Measurements from ENCODE around the gene BEX1.
"Not testable (repeated sequence)": the region's sequence is repeated elsewhere in the genome, so short reads cannot be mapped to it uniquely, and the experiment has no call there.

BEX1 gene

GRCh38 chrX:103063918-103064434, at the start of gene BEX1:
TSS of gene BEX1 (minus strand) at chrX:103064171. CDS start at chrX:103063274, 897 bp downstream.
- no peak for DNase-seq

DNA sequence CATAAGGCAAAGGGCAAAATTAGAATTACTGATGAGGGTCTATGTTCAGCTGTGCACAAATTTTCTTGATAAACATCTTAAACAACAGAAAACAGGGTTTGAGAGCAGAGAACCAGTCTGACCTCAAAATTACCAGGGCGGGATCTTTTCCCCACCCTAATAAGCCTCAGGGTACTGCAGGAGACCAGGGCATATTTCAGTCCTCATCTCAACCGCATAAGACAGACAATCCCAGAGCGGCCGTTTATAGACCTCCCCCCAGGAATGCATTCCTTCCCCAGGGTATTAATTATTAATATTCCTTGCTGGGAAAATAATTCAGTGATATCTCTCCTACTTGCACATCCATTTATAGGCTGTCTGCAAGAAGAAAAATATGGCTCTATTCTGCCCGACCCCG, 45.5 kb upstream of the BEX1 start:
- not testable (repeated sequence) for DNase-seq

GRCh38 chrX:103107836-103108235, 43.9 kb upstream of the BEX1 start:
- no peak for DNase-seq

DNA sequence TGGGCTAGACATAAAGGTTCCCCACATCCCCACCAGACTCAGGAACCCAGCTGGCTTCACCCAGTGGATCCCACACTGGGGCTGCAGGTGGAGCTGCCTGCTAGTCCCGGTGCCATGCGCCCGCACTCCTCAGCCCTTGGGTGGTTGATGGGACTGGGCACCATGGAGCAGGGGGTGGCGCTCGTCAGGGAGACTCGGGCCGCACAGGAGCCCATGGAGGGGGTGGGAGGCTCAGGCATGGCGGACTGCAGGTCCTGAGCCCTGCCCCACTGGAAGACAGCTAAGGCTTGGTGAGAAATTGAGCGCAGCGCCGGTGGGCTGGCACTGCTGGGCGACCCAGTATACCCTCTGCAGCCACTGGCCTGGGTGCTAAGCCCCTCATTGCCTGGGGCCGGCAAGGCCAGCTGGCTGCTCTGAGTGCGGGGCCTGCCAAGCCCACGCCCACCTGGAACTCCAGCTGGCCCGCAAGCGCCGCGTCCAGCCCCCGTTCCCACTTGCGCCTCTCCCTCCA, 43.3 kb upstream of the BEX1 start:
- not testable (repeated sequence) for DNase-seq

DNA sequence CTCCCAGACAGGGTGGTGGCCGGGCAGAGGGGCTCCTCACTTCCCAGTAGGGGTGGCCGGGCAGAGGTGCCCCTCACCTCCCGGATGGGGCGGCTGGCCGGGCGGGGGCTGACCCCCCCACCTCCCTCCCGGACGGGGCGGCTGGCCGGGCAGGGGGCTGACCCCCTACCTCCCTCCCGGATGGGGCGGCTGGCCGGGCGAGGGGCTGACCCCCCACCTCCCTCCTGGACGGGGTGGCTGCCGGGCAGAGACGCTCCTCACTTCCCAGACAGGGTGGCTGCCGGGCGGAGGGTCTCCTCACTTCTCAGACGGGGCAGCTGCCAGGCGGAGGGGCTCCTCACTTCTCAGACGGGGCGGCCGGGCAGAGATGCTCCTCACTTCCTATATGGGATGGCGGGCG, 40.4 kb upstream of the BEX1 start:
- not testable (repeated sequence) for DNase-seq

GRCh38 chrX:103103866-103104265, 39.9 kb upstream of the BEX1 start:
- not testable (repeated sequence) for DNase-seq

GRCh38 chrX:103101299-103102042, 37.5 kb upstream of the BEX1 start:
- DNase-seq, result no peak

DNA sequence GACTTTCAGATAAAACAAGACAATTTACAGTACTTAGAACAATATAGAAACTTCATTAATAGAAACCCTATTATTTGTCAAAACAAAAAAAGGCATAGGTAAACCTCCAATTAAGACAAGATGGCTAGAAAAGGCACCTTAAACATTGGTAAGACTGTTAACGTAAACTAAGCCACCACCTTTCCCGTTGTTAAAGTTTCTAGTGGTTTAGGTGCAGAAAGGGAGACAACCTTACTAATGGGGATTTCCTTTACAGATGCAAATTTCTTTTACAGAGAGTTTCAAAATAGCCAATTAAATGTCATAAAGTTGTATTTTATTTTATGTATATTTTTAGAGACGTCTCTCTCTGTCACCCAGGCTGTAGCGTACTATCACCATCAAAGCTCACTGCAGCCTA, 36.5 kb upstream of the BEX1 start:
- DNase-seq, result no peak

GRCh38 chrX:103099691-103100090, 35.7 kb upstream of the BEX1 start:
- no peak for DNase-seq

- DNase-seq, result no peak
These were observed 34.5 kb upstream of the BEX1 start for GRCh38 chrX:103098488-103098887.

DNA sequence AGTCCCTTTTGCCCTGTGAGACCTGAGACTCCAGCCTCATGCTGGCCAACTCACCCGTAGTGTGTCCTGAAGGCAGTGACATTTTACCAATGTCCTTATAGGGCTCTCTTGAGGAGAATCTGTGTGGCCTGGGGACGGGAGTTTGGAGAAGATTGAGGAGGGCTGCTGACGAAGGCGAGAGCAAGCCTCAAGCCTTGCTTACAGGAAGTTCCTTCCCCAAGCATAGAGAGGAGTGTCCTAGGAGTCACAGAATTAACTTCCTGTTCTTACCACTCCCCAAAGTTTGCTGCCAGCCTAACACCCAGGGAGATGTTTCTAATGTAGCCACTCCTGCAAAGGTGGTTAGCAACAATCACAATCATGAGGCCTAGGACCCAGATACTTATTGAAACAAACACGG, 29.0 kb upstream of the BEX1 start, which contains the start of gene NXF3:
NXF3 (minus strand) TSS at position 202 of the 400 bp plus-strand sequence; CDS start at position 82, 120 bp downstream.
- no peak for DNase-seq

DNA sequence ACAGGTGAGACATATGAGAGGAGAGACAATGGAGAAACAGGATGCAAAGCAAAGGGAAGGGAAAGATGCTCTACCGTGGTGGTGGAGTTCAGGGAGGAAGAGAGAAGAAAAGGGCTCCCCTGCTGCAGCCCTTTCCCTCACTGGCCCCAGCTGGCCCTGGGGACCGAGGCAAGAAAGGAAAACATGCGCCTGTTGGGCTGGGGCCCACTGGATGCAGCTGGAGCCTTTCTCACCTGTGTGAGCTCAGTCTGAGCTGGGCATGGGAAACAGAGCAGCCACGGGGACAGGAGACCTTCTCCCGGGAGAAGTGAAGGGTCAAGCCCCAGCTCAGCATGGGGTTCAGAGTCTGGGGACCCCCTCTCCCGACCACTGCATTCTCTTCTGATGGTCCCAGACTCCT, 17.1 kb upstream of the BEX1 start:
- DNase-seq, result no peak

- DNase-seq, result no peak
These were observed 9.5 kb upstream of the BEX1 start for GRCh38 chrX:103073467-103073866.

DNA sequence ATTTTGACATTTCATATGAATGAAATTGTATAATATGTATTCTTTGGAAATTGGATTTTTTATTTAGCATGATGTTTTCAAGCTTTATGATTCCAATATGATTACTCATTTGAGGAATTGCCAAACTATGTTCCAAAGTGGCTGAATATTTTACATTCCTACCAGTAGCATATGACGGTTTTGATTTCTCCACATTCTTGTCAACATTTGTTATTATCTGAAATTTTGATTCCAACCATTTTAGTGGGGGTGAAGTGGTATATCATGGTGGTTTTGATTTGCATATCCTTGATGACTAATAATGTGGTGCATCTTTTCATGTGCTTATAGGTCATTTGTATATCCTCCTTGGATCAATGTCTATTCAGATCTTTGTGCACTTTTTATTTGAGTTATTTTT, 2.6 kb upstream of the BEX1 start:
- no peak for DNase-seq

GRCh38 chrX:103063191-103063845, 653 bp downstream of the BEX1 start:
- DNase-seq, result no peak

- no peak for DNase-seq
These were observed 2.5 kb downstream of the BEX1 start for GRCh38 chrX:103061486-103061885.

GRCh38 chrX:103056902-103057301, 7.1 kb downstream of the BEX1 start:
- DNase-seq, result no peak

DNA sequence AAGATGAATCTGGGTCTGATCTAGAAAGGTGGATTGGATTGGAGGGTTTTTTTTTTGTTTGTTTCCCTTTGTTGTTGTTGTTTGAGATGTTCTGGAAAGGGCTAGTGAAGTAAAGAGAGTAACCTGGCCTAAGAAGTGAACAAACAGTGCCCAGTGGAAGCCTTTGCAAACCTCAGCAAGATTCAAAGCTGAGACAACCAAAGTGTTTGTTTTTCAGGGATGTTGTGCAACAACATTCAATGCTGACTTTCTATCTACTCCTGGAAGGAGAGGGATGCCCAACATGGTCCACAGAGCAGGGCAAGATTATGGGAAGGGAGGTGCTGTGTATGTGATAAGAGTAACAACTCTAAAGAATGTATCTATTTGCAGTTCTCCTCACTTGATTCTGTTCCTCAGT, 11.3 kb downstream of the BEX1 start:
- no peak for DNase-seq

GRCh38 chrX:103051260-103051789, 12.6 kb downstream of the BEX1 start:
- DNase-seq, result no peak

DNA sequence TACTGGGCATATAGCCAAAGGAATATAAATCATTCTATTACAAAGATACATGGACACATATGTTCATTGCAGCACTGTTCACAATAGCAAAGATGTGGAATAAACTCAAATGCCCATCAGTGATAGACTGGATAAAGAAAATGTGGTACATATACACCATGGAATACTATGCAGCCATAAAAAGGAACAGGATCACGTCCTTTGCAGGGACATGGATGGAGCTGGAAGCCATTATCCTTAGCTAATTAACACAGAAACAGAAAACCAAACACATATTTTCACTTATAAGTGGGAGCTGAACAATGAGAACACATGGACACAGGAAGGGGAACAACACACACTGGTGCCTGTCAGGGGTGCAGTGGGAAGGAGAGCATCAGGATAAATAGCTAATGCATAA, 30.6 kb downstream of the BEX1 start:
- DNase-seq, result not testable (repeated sequence)

GRCh38 chrX:103017542-103017941, 46.4 kb downstream of the BEX1 start:
- DNase-seq, result no peak

DNA sequence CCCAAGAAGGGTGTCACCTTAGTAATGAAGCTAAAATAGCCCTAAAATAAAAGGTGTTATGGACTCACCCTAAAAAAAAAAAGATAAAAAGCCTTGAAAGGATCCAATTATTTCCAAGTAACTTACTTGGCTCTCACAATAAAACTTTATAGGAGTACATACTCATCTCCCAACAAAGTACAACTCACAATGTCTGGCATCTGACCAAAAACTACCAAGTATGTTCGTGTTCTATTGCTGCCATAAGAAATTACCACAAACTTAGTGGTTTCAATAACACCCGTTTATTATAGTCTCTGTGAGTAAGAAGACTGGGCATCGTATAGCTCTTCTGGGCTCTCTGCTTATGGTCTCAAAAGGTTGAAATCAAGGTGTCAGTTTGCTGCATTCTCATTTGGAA, 51.0 kb downstream of the BEX1 start:
- DNase-seq, result no peak

Measured in cortex of kidney (tissue), 1 donor.